H9 (cell line): ENCODE results near the gene SAMHD1. TPM values are rescaled to one million over a fixed set of nuclear protein-coding genes. Genes with fewer than 3 reads are reported as not detected.

Experiments used
- DNase-seq: peaks from one replicate; pipeline ENCODE4 v3.0.0-alpha.2; 2017
- H2AFZ ChIP-seq: one replicate; pipeline ENCODE4 v1.6.1; 2013; ENCODE audit warnings: mild to moderate bottlenecking, low read length, control low read depth, moderate library complexity
- H2AK5ac ChIP-seq: 2 replicates; pipeline ENCODE4 v1.6.1; 2013; ENCODE audit warnings: low read length, control low read depth, mixed read lengths; ENCODE audit not compliant: insufficient read length
- H2BK120ac ChIP-seq: one replicate; pipeline ENCODE4 v1.6.1; 2013; ENCODE audit warnings: low read depth, mild to moderate bottlenecking, low read length, control low read depth, inconsistent platforms; ENCODE audit not compliant: poor library complexity, severe bottlenecking
- H2BK12ac ChIP-seq: 2 replicates; pipeline ENCODE4 v1.6.1; 2013; ENCODE audit warnings: low read length, control low read depth, mixed read lengths, low read depth; ENCODE audit not compliant: insufficient read length
- H2BK15ac ChIP-seq: 2 replicates; pipeline ENCODE4 v1.6.1; 2013; ENCODE audit warnings: low read depth, low read length, control low read depth
- H2BK20ac ChIP-seq: one replicate; pipeline ENCODE4 v1.6.1; 2013; ENCODE audit warnings: low read depth, mild to moderate bottlenecking, low read length, control low read depth, inconsistent platforms; ENCODE audit not compliant: poor library complexity, severe bottlenecking
- H2BK5ac ChIP-seq: 2 replicates; pipeline ENCODE4 v1.6.1; 2013; ENCODE audit warnings: low read length, control low read depth, mixed read lengths; ENCODE audit not compliant: insufficient read length
- H3K14ac ChIP-seq: 2 replicates; pipeline ENCODE4 v1.6.1; 2013; ENCODE audit warnings: low read length, control low read depth; ENCODE audit not compliant: insufficient read depth
- H3K18ac ChIP-seq: 2 replicates; pipeline ENCODE4 v1.6.1; 2013; ENCODE audit warnings: low read depth, mild to moderate bottlenecking, mixed read lengths, low read length, control low read depth; ENCODE audit not compliant: insufficient read length
- H3K23ac ChIP-seq: 2 replicates; pipeline ENCODE4 v1.6.1; 2013; ENCODE audit warnings: low read length, control low read depth, mixed read lengths, low read depth; ENCODE audit not compliant: insufficient read length
- H3K23me2 ChIP-seq: 2 replicates; pipeline ENCODE4 v1.6.1; 2013; ENCODE audit warnings: low read depth, mild to moderate bottlenecking, mixed read lengths, low read length, control low read depth; ENCODE audit not compliant: insufficient read length, poor library complexity, severe bottlenecking
- H3K27ac ChIP-seq: 2 replicates; pipeline ENCODE4 v1.5.1; 2013; ENCODE audit warnings: low read length, control low read depth, mixed read lengths, low read depth; ENCODE audit not compliant: insufficient read length
- H3K27me3 ChIP-seq: 2 replicates; pipeline ENCODE4 v1.6.1; 2013; ENCODE audit warnings: low read length, control low read depth, inconsistent platforms; ENCODE audit not compliant: insufficient read depth
- H3K4ac ChIP-seq: 2 replicates; pipeline ENCODE4 v1.6.1; 2013; ENCODE audit warnings: low read depth, mild to moderate bottlenecking, control low read depth, inconsistent platforms, low read length, moderate library complexity
- H3K4me1 ChIP-seq: 2 replicates; pipeline ENCODE4 v1.6.1; 2013; ENCODE audit warnings: low read length, control low read depth, inconsistent platforms; ENCODE audit not compliant: insufficient read depth
- H3K4me2 ChIP-seq: 2 replicates; pipeline ENCODE4 v1.6.1; 2013; ENCODE audit warnings: low read length, control low read depth, mixed read lengths; ENCODE audit not compliant: insufficient read length, insufficient read depth
- H3K56ac ChIP-seq: 2 replicates; pipeline ENCODE4 v1.6.1; 2013; ENCODE audit warnings: low read depth, mild to moderate bottlenecking, mixed read lengths, low read length, control low read depth; ENCODE audit not compliant: insufficient read length
- H3K79me1 ChIP-seq: 2 replicates; pipeline ENCODE4 v1.6.1; 2013; ENCODE audit warnings: low read depth, mild to moderate bottlenecking, moderate library complexity, low read length, control low read depth, inconsistent platforms; ENCODE audit not compliant: insufficient read depth, poor library complexity, severe bottlenecking
- H3K79me2 ChIP-seq: 2 replicates; pipeline ENCODE4 v1.6.1; 2013; ENCODE audit warnings: low read length, control low read depth, inconsistent platforms; ENCODE audit not compliant: insufficient read depth
- H3K9ac ChIP-seq: 2 replicates; pipeline ENCODE4 v1.6.1; 2013; ENCODE audit warnings: low read length, control low read depth, mixed read lengths; ENCODE audit not compliant: insufficient read length; ENCODE audit errors: extremely low read depth
- H3K9me3 ChIP-seq: one replicate; pipeline ENCODE4 v1.6.1; 2013; ENCODE audit warnings: low read depth, low read length, inconsistent platforms; ENCODE audit not compliant: control insufficient read depth
- H3T11ph ChIP-seq: one replicate; pipeline ENCODE4 v1.6.1; 2013; ENCODE audit warnings: mild to moderate bottlenecking, low read length, control low read depth, inconsistent platforms
- H4K20me1 ChIP-seq: one replicate; pipeline ENCODE4 v1.6.1; 2013; ENCODE audit not compliant: control insufficient read depth, insufficient read length, insufficient read depth
- H4K5ac ChIP-seq: 2 replicates; pipeline ENCODE4 v1.6.1; 2013; ENCODE audit warnings: low read depth, mild to moderate bottlenecking, mixed read lengths, low read length, control low read depth; ENCODE audit not compliant: insufficient read length
- H4K8ac ChIP-seq: replicated peaks from 2 replicates; pipeline ENCODE4 v1.6.1; 2013; ENCODE audit warnings: low read length, control low read depth, mixed read lengths, low read depth; ENCODE audit not compliant: insufficient read length
- H4K91ac ChIP-seq: 2 replicates; pipeline ENCODE4 v1.6.1; 2013; ENCODE audit warnings: low read depth, mild to moderate bottlenecking, moderate library complexity, mixed read lengths, low read length, control low read depth; ENCODE audit not compliant: insufficient read length
- H3K27ac Mint-ChIP-seq, 3 experiments: 2 replicates in 2 of 3; 3 replicates in 1 of 3; pipeline ENCODE4 v1.8.0; 2020 to 2021; ENCODE audit warnings: mixed read lengths in 3 of 3, mild to moderate bottlenecking in 1 of 3, moderate library complexity in 1 of 3
- H3K27me3 Mint-ChIP-seq: 2 replicates; pipeline ENCODE4 v1.8.0; 2021; ENCODE audit warnings: low read depth, mild to moderate bottlenecking, moderate library complexity, mixed read lengths
- H3K36me3 Mint-ChIP-seq, 3 experiments: 2 replicates in 2 of 3; 3 replicates in 1 of 3; pipeline ENCODE4 v1.8.0; 2020 to 2021; ENCODE audit warnings: low read depth in 3 of 3, mixed read lengths in 3 of 3; ENCODE audit not compliant: insufficient read depth in 1 of 3
- H3K4me1 Mint-ChIP-seq, 2 experiments: 2 replicates each; pipeline ENCODE4 v1.8.0; 2020; ENCODE audit warnings: mixed read lengths in 2 of 2
- H3K4me3 Mint-ChIP-seq, 2 experiments: 2 replicates in 1 of 2; 3 replicates in 1 of 2; pipeline ENCODE4 v1.8.0; 2020 to 2021; ENCODE audit warnings: mild to moderate bottlenecking in 2 of 2, mixed read lengths in 2 of 2, moderate library complexity in 1 of 2
- H3K9me3 Mint-ChIP-seq, 2 experiments: 2 replicates in 1 of 2; 3 replicates in 1 of 2; pipeline ENCODE4 v1.8.0; 2020; ENCODE audit warnings: mild to moderate bottlenecking in 2 of 2, mixed read lengths in 2 of 2, moderate library complexity in 1 of 2
- WGBS: extraction: QIAGEN DNeasy Blood & Tissue Kit; methylation state at CpG from one replicate; pipeline ENCODE4 v1.1.7; 2013; ENCODE audit warnings: missing lambda C conversion rate, low lambda C conversion rate, mixed read lengths; ENCODE audit not compliant: insufficient read length; ENCODE audit errors: extremely low coverage; 5-methylcytosine and 5-hydroxymethylcytosine counted together
- total RNA-seq: library from RNA; stranded (reverse); gene quantifications from 2 replicates; pipeline ENCODE4 v1.2.1, GENCODE V29; 2021
- TF ChIP-seq, protein P1 (sequence below): fragments of 200-600 bp; sonication (generic); conservative IDR thresholded peaks from 3 replicates; pipeline ENCODE4 v1.8.0; 2021; ENCODE audit warnings: antibody characterized with exemption, mild to moderate bottlenecking

Gene SAMHD1
- total RNA-seq, 1 experiment from 2014 or later: 53.1 TPM

DNA sequence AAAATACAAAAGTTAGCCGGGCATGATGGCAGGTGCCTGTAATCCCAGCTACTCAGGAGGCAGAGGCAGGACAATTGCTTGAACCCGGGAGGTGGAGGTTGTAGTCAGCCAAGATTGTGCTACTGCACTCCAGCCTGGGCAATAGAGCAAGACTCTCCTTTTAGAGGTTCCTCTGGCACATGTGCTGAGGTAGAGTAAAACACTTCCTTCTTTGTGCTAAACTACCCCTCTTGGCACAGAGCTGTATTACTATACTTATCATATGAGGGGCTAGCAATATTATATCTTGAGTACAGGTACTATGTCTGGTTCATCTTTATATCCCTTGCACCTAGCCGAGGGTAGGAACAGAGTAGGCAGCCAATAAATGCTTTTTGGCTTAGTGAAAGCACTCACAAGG lies 40.2 kb upstream of the SAMHD1 start:
- Histone ChIP-seq H4K91ac (no peak overlapping the region), H3K27ac (no peak overlapping the region), H2BK12ac (no peak overlapping the region), H3K4me2 (no peak overlapping the region), H4K20me1 (no peaks in the 10 kb centered on the region), H3K79me2 (no peaks in the 10 kb centered on the region), H3K9me3 (no peaks in the 10 kb centered on the region), H2BK5ac (no peak overlapping the region), H4K5ac (no peak overlapping the region), H3T11ph (no peak overlapping the region), H3K27me3 (no peaks in the 10 kb centered on the region), H3K79me1 (no peaks in the 10 kb centered on the region), H3K9ac (no peak overlapping the region), H3K23ac (no peak overlapping the region), H2BK15ac (no peak overlapping the region), H3K23me2 (no peaks in the 10 kb centered on the region), H2AFZ (no peak overlapping the region), H3K4me1 (no peaks in the 10 kb centered on the region), H3K4ac (no peak overlapping the region), H3K14ac (no peak overlapping the region), H3K18ac (no peak overlapping the region), H3K56ac (no peak overlapping the region), H2BK20ac (no peak overlapping the region), H2AK5ac (no peak overlapping the region), H2BK120ac (no peak overlapping the region), H4K8ac (no peak overlapping the region)
- Mint-ChIP-seq H3K4me3 (no peak overlapping the region), H3K9me3 (peaks cover 33 to 35% of the 10 kb centered on the region in 2 experiments), H3K27me3 (no peaks in the 10 kb centered on the region), H3K4me1 (peaks cover 14 to 19% of the 10 kb centered on the region in 2 experiments), H3K27ac (no peak overlapping the region), H3K36me3 (peaks cover 35 to 41% (median 40%) of the 10 kb centered on the region in 3 experiments)
- WGBS: no CpG with 5 or more reads among the region's 3 CpGs
- TF ChIP-seq, protein P1, sequence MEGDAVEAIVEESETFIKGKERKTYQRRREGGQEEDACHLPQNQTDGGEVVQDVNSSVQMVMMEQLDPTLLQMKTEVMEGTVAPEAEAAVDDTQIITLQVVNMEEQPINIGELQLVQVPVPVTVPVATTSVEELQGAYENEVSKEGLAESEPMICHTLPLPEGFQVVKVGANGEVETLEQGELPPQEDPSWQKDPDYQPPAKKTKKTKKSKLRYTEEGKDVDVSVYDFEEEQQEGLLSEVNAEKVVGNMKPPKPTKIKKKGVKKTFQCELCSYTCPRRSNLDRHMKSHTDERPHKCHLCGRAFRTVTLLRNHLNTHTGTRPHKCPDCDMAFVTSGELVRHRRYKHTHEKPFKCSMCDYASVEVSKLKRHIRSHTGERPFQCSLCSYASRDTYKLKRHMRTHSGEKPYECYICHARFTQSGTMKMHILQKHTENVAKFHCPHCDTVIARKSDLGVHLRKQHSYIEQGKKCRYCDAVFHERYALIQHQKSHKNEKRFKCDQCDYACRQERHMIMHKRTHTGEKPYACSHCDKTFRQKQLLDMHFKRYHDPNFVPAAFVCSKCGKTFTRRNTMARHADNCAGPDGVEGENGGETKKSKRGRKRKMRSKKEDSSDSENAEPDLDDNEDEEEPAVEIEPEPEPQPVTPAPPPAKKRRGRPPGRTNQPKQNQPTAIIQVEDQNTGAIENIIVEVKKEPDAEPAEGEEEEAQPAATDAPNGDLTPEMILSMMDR: no peak
- DNase-seq: no peak
